PFSK-1 (cell line): ENCODE data around the gene RNF19B.

Experiments
- FOXP2 ChIP-seq: optimal IDR thresholded peaks from 2 replicates; pipeline ENCODE3; 2011; ENCODE audit warnings: borderline replicate concordance, control low read depth, inconsistent platforms; ENCODE audit not compliant: insufficient read depth; ENCODE audit errors: extremely low read length, extremely low read depth
- POLR2AphosphoS5 ChIP-seq: IDR thresholded peaks from 2 replicates; pipeline ENCODE4 v1.6.1; 2012; ENCODE audit warnings: low read depth, mild to moderate bottlenecking, control low read depth, low read length, moderate library complexity
- REST ChIP-seq, 2 experiments: IDR thresholded peaks; 2 replicates each; pipeline versions ENCODE4 v1.6.1 to v1.8.0; 2011 to 2012; ENCODE audit warnings: low read depth in 2 of 2, low read length in 2 of 2, control low read depth in 1 of 2, inconsistent platforms in 1 of 2, mild to moderate bottlenecking in 1 of 2, moderate library complexity in 1 of 2; ENCODE audit not compliant: insufficient read depth in 1 of 2
- SIN3A ChIP-seq: IDR thresholded peaks from 2 replicates; pipeline ENCODE4 v1.6.1; 2012; ENCODE audit warnings: mild to moderate bottlenecking, low read length, moderate library complexity, borderline replicate concordance; ENCODE audit not compliant: insufficient read depth
- TAF1 ChIP-seq: IDR thresholded peaks from 2 replicates; pipeline ENCODE4 v1.6.1; 2012; ENCODE audit warnings: low read length, control low read depth, borderline replicate concordance; ENCODE audit not compliant: insufficient read depth

- TF ChIP-seq POLR2AphosphoS5: no peak
- no peak for TF ChIP-seq SIN3A
- no peak for TF ChIP-seq FOXP2
- no peak for TF ChIP-seq REST (IDR thresholded peaks at IDR 0.05; ENCODE audit: insufficient read depth in 1 of 2, low read depth in 2 of 2, low read length in 2 of 2)
- TF ChIP-seq TAF1: no peak
These were observed 70.5 kb downstream of the RNF19B start for GRCh38 chr1:32894019-32894600.
